Measurements from ENCODE around the gene METTL2A.
"Not testable (repeated sequence)": the region's sequence is repeated elsewhere in the genome, so short reads cannot be mapped to it uniquely, and the experiment has no call there.

DNA sequence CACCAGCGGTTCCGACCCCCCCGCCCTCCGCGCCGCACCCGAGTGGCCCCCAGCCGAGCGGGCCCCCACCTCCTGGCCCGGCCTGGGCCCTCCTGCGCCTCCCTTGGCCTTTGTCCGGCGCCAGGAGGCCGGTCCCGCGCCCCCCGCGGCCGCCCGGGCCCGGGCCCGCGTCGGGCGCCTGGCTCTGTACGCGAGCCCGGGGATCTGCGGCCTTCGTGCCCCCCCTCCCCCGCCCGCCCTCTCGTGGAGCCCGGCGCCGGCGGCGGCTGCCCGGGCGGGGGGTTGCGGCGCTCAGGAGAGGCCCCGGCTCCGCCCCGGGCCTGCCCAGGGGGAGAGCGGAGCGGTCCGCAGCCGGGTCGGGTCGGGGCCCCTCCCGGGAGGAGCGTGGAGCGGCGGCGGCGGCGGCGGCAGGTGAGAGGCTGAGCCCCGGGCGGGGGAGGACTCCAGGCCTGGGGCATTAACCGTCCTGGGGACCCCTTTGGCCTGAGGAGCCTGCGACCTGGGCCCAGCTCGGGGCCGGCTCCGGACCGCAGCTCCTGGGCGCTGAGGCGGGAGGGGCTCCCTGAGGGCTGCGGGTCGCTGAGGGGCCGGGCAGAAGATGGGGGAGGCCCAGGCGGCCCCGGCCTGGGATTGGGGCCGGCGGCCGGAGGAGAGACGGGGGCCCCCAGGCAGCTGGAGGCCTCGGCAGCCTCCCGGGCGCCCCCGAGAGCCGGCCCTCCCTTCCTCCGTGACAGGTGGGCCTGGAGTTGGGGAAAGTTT lies 55.4 kb downstream of the METTL2A start:
- TF ChIP-seq, protein P1, sequence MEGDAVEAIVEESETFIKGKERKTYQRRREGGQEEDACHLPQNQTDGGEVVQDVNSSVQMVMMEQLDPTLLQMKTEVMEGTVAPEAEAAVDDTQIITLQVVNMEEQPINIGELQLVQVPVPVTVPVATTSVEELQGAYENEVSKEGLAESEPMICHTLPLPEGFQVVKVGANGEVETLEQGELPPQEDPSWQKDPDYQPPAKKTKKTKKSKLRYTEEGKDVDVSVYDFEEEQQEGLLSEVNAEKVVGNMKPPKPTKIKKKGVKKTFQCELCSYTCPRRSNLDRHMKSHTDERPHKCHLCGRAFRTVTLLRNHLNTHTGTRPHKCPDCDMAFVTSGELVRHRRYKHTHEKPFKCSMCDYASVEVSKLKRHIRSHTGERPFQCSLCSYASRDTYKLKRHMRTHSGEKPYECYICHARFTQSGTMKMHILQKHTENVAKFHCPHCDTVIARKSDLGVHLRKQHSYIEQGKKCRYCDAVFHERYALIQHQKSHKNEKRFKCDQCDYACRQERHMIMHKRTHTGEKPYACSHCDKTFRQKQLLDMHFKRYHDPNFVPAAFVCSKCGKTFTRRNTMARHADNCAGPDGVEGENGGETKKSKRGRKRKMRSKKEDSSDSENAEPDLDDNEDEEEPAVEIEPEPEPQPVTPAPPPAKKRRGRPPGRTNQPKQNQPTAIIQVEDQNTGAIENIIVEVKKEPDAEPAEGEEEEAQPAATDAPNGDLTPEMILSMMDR (conservative IDR thresholded peaks at IDR 0.05; ENCODE audit: low read depth, low read length), result not testable (repeated sequence)
- not testable (repeated sequence) for TF ChIP-seq EZH2phosphoT487 (IDR thresholded peaks at IDR 0.05; ENCODE audit: borderline replicate concordance, low read length)
